Thoracic aorta (tissue), 2 donors: Measurements from ENCODE around the gene ADCY10. TPM values are rescaled to one million over a fixed set of nuclear protein-coding genes. Genes with fewer than 3 reads are reported as not detected.
"Not testable (repeated sequence)": the region's sequence is repeated elsewhere in the genome, so short reads cannot be mapped to it uniquely, and the experiment has no call there.

Experiments used
- ATAC-seq: fragments of 150-250 bp; one replicate; pipeline ENCODE4 v1.8.0; 2017; ENCODE audit warnings: low read depth; ENCODE audit not compliant: insufficient number of reproducible peaks, low FRiP score
- DNase-seq: peaks from one replicate; pipeline ENCODE4 v3.0.0-alpha.2; 2020; ENCODE audit warnings: low spot score
- H3K27ac ChIP-seq, 2 donors: fragments of 200-600 bp; sonication (generic); 1 replicate in 1 of 2; 2 replicates in 1 of 2; pipeline ENCODE4 v1.5.1; 2016; ENCODE audit warnings: mild to moderate bottlenecking in 2 of 2, moderate library complexity in 2 of 2
- H3K27me3 ChIP-seq: fragments of 200-600 bp; sonication (generic); replicated peaks from 2 replicates; pipeline ENCODE4 v1.6.0; 2016; ENCODE audit warnings: mild to moderate bottlenecking; ENCODE audit not compliant: insufficient read depth
- H3K36me3 ChIP-seq: fragments of 200-600 bp; sonication (generic); one replicate; pipeline ENCODE4 v1.5.1; 2016
- H3K4me1 ChIP-seq, 2 donors: fragments of 200-600 bp; sonication (generic); 1 replicate in 1 of 2; 2 replicates in 1 of 2; pipeline versions ENCODE4 v1.5.1 to v1.6.0; 2016; ENCODE audit warnings: low read depth in 2 of 2, mild to moderate bottlenecking in 1 of 2; ENCODE audit not compliant: control insufficient read depth in 1 of 2
- H3K4me3 ChIP-seq: fragments of 200-600 bp; sonication (generic); 2 replicates; pipeline ENCODE4 v1.5.1; 2016; ENCODE audit warnings: mild to moderate bottlenecking
- H3K9me3 ChIP-seq: fragments of 200-600 bp; sonication (generic); 2 replicates; pipeline ENCODE4 v1.5.1; 2016
- total RNA-seq, 2 donors: library from RNA; depleted of rRNA; stranded (reverse); fragments of >200 nt; gene quantifications; one replicate each; pipeline versions ENCODE4 v1.1.0 to v1.2.3, GENCODE V29; 2016
- TF ChIP-seq, protein P1 (sequence below): fragments of 200-600 bp; sonication (generic); IDR thresholded peaks from one replicate; pipeline ENCODE4 v1.5.1; 2019; ENCODE audit warnings: antibody characterized with exemption

The ADCY10 gene
- total RNA-seq, 2 donors from 2014 or later: 0.54 TPM; not detected in 1

DNA sequence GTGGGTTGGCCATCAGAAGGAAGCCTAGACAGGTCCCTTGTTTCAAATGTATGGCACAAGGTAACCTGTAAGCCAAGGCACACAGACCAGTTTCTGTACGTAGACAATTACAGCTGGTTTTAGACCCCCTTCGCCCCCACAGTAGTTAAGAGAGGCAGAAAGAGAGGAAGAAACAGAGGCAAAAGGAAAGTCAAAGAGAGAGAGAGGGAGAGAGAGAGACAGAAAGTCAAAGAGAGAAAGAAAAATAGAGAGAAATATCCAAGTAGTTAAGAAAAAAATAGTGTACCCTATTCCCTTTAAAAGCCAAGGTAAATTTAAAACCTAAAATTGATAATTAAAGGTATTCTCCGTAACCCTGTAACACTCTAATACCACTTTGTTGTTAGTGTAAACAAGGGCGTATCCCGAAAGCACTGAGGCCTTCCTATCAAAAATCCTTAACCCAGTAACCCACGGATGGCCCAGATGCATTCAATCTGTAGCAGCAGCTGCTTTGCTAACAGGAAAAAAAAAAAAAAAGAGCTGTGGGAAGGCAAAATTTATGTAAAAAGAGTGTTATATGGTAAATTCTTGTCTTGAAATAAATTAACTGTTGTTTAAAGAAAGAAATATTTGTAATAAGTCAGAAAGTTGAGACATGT lies 49.4 kb downstream of the ADCY10 start:
- H3K4me1 ChIP-seq: no peaks in the 10 kb centered on the region
- no peak overlapping the region for H3K27ac ChIP-seq
- H3K4me3 ChIP-seq: no peak overlapping the region
- TF ChIP-seq, protein P1, sequence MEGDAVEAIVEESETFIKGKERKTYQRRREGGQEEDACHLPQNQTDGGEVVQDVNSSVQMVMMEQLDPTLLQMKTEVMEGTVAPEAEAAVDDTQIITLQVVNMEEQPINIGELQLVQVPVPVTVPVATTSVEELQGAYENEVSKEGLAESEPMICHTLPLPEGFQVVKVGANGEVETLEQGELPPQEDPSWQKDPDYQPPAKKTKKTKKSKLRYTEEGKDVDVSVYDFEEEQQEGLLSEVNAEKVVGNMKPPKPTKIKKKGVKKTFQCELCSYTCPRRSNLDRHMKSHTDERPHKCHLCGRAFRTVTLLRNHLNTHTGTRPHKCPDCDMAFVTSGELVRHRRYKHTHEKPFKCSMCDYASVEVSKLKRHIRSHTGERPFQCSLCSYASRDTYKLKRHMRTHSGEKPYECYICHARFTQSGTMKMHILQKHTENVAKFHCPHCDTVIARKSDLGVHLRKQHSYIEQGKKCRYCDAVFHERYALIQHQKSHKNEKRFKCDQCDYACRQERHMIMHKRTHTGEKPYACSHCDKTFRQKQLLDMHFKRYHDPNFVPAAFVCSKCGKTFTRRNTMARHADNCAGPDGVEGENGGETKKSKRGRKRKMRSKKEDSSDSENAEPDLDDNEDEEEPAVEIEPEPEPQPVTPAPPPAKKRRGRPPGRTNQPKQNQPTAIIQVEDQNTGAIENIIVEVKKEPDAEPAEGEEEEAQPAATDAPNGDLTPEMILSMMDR: no peak
- no peaks in the 10 kb centered on the region for H3K9me3 ChIP-seq
- no peaks in the 10 kb centered on the region for H3K36me3 ChIP-seq
- DNase-seq (no peak), ATAC-seq (no peak)
- no peaks in the 10 kb centered on the region for H3K27me3 ChIP-seq

DNA sequence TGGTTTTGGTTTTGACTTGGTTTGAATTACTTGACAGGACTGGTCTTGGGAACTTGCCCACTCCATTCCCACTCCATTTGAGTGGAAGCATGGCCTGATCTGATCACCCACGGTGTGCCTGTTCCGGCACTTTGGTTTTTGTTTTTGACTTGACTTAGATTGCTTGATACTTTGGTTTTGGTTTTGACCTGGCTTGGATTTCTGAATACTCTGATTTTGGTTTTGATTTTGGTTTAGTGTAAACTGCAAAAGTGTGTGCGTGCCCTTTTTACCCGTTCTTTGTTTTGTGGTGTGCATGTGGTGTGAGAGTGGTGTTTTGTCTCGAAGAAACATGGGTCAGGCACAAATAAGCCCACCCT lies 50.0 kb downstream of the ADCY10 start:
- Histone ChIP-seq H3K4me3 (no peak overlapping the region), H3K36me3 (no peaks in the 10 kb centered on the region), H3K27me3 (no peaks in the 10 kb centered on the region), H3K9me3 (no peaks in the 10 kb centered on the region), H3K4me1 (peaks cover 0 to 2% of the 10 kb centered on the region in 2 donors), H3K27ac (no peak overlapping the region)
- DNase-seq: no peak
- TF ChIP-seq, protein P1: no peak
- no peak for ATAC-seq

DNA sequence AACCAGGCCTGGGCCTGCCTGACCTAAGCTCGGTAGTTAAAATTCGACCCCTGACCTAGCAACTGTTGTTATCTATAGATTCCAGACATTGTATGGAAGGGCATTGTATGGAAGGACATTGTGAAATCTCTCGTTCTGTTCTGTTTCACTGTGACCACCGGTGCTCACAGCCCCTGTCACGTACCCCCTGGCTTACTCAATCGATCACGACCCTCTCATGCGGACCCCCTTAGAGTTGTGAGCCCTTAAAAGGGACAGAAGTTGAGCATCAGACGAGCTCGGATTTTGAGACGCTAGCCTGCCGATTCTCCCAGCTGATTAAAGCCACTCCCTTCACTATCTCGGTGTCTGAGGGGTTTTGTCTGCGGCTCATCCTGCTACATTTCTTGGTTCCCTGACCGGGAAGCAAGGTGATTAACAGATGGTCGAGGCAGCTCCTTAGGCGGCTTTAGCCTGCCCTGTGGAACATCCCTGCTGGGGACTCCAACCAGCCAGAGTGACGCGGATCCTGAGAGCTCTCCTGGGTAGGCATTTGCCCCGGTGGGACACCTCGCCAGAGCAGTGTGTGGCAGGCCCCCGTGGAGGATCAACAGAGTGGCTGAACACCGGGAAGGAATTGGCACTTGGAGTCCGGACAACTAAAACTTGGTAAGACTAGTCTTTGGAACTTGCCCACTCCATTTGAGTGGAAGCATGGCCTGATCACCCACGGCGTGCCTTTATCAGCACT lies 50.6 kb downstream of the ADCY10 start:
- H3K27me3 ChIP-seq, H3K36me3 ChIP-seq, H3K4me3 ChIP-seq, H3K27ac ChIP-seq, ATAC-seq, H3K4me1 ChIP-seq, H3K9me3 ChIP-seq, DNase-seq: not testable (repeated sequence)

DNA sequence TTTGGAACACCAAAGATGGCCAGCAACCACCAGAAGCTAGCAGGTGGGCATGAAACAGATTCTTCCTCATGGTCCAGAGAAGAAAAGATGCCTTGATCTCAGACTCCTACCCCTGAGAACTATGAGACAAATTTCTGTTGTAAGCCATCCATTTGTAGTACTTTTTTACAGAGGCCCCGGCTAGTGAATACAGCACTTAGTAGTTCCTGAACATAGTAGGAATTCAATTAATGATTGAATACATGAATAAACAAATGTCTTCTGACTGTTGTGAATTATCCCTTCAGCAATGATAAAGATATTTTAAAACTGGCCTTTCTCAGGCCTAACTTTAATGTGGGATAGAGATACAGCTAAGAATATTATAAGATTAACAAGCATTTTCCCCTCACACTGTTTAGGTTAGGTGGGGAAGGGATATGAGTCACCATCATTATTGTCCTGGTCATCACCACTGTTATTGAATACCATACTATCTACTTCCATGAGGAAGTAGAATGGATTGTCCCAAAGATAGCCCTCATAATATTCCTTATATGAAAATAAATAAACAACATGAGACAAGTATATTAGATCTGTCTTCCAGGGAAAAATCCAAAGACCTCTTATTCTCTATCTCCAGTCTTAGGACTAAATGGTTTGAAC lies 51.4 kb downstream of the ADCY10 start:
- no peaks in the 10 kb centered on the region for H3K27me3 ChIP-seq
- ATAC-seq (no peak), DNase-seq (no peak)
- H3K4me1 ChIP-seq: peaks cover 0 to 5% of the 10 kb centered on the region in 2 donors
- no peak overlapping the region for H3K27ac ChIP-seq
- TF ChIP-seq, protein P1: no peak
- H3K36me3 ChIP-seq: no peaks in the 10 kb centered on the region
- H3K9me3 ChIP-seq: no peaks in the 10 kb centered on the region
- H3K4me3 ChIP-seq: no peak overlapping the region

DNA sequence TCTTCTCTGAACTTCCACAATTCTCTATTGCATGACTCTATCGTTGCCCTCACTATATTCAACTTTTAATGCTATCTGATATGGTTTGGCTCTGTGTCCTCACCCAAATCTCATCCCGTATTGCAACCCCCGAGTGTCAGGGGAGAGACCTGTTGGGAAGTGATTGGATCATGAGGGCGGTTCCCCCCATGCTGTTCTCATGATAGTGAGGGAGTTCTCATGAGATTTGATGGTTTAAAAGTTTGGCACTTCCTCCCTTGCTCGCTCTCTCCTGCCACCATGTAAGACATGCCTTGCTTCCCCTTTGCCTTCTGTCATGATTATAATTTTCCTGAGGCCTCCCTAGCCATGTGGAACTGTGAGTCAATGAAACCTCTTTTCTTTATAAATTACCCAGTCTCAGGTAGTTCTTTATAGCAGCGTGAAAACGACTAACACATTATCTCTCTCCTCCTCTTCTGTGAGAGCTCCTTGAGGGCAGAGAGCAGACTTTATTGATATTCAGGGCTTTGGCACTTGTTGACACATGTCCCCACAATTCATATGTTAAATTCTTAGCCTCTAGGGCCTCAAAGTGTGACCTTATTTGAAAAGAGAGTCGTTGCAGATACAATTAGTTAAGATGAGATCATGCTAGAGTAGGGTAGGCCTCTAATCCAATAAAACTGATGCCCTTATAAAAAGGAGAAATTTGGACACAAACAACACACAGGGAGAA lies 52.1 kb downstream of the ADCY10 start:
- Histone ChIP-seq H3K4me3 (no peak overlapping the region), H3K9me3 (no peaks in the 10 kb centered on the region), H3K36me3 (no peaks in the 10 kb centered on the region), H3K27ac (no peak overlapping the region), H3K27me3 (no peaks in the 10 kb centered on the region), H3K4me1 (peaks cover 0 to 5% of the 10 kb centered on the region in 2 donors)
- TF ChIP-seq, protein P1: no peak
- no peak for DNase-seq
- no peak for ATAC-seq
